H1 (cell line): ENCODE results near the gene MYO7B. TPM values are rescaled to one million over a fixed set of nuclear protein-coding genes. Genes with fewer than 3 reads are reported as not detected.

ENCODE experiments used
- CTCF ChIA-PET: fragments of 300-600 bp; sonication (Branson Sonifier 250); formaldehyde crosslinking; loops from one replicate; lab custom pipeline; 2021; ENCODE audit not compliant: partially characterized antibody; lab: Charles Lee
- POLR2A ChIA-PET: fragments of 300-600 bp; sonication (Branson Sonifier 250); formaldehyde crosslinking; loops from one replicate; lab custom pipeline; 2021; ENCODE audit warnings: inconsistent platforms; ENCODE audit not compliant: partially characterized antibody; lab: Charles Lee
- DNase-seq, 2 experiments: peaks; one replicate each; pipeline versions ENCODE4 v3.0.0 to v3.0.0-alpha.2; 2010 to 2022; ENCODE audit warnings: low spot score in 2 of 2, low read depth in 1 of 2, mixed read lengths in 1 of 2
- FAIRE-seq: peaks from 2 replicates; lab custom pipeline; 2011; peaks lifted over from hg19 to GRCh38; lab: Jason Lieb, UNC
- H2AFZ ChIP-seq: 2 replicates; pipeline ENCODE4 v1.8.1; 2012; ENCODE audit warnings: low read length, inconsistent platforms
- H2AK5ac ChIP-seq: 2 replicates; pipeline ENCODE4 v1.6.1; 2013; ENCODE audit warnings: low read depth, low read length
- H2BK120ac ChIP-seq: replicated peaks from 2 replicates; pipeline ENCODE3; 2013; ENCODE audit warnings: low read depth, low read length, inconsistent platforms
- H2BK12ac ChIP-seq: 2 replicates; pipeline ENCODE4 v1.6.1; 2013; ENCODE audit warnings: low read depth, low read length
- H2BK15ac ChIP-seq: 2 replicates; pipeline ENCODE4 v1.6.1; 2013; ENCODE audit warnings: low read length
- H2BK20ac ChIP-seq: 2 replicates; pipeline ENCODE4 v1.6.1; 2013; ENCODE audit warnings: low read length
- H2BK5ac ChIP-seq: 2 replicates; pipeline ENCODE4 v1.6.1; 2013; ENCODE audit warnings: low read depth, low read length
- H3K14ac ChIP-seq: 2 replicates; pipeline ENCODE4 v1.6.1; 2013; ENCODE audit warnings: inconsistent platforms; ENCODE audit not compliant: insufficient read length
- H3K18ac ChIP-seq: 2 replicates; pipeline ENCODE4 v1.6.1; 2013; ENCODE audit warnings: low read length; ENCODE audit errors: extremely low read depth
- H3K23ac ChIP-seq: 2 replicates; pipeline ENCODE4 v1.6.1; 2013; ENCODE audit warnings: inconsistent platforms; ENCODE audit not compliant: insufficient read length
- H3K23me2 ChIP-seq: 2 replicates; pipeline ENCODE4 v1.6.1; 2013; ENCODE audit warnings: low read depth, low read length
- H3K27ac ChIP-seq: 2 replicates; pipeline ENCODE4 v1.6.1; 2011; ENCODE audit warnings: low read depth, low read length, inconsistent platforms
- H3K27me3 ChIP-seq, 4 experiments: replicated peaks in 1 of 4; 1 replicate in 1 of 4; 2 replicates in 3 of 4; pipeline versions ENCODE4 v1.6.1 to v1.8.1; 2011 to 2013; ENCODE audit warnings: low read length in 3 of 4, mild to moderate bottlenecking in 3 of 4, inconsistent platforms in 2 of 4, mixed read lengths in 2 of 4, moderate library complexity in 1 of 4; ENCODE audit not compliant: control insufficient read depth in 3 of 4, insufficient read depth in 3 of 4; ENCODE audit errors: extremely low read depth in 1 of 4
- H3K36me3 ChIP-seq, 4 experiments: 2 replicates each; pipeline versions ENCODE4 v1.6.1 to v1.8.1; 2011 to 2013; ENCODE audit warnings: mild to moderate bottlenecking in 4 of 4, low read length in 3 of 4, moderate library complexity in 2 of 4, control low read depth in 1 of 4, inconsistent platforms in 1 of 4; ENCODE audit not compliant: insufficient read depth in 4 of 4, control insufficient read depth in 2 of 4
- H3K4ac ChIP-seq: replicated peaks from 2 replicates; pipeline ENCODE3; 2013; ENCODE audit warnings: low read length, low read depth, mixed read lengths, inconsistent platforms; ENCODE audit not compliant: insufficient read length
- H3K4me1 ChIP-seq, 4 experiments: replicated peaks in 1 of 4; 1 replicate in 1 of 4; 2 replicates in 3 of 4; pipeline versions ENCODE4 v1.6.1 to v1.8.1; 2011 to 2013; ENCODE audit warnings: low read length in 3 of 4, inconsistent platforms in 2 of 4, mixed read lengths in 1 of 4; ENCODE audit not compliant: insufficient read depth in 4 of 4, control insufficient read depth in 3 of 4
- H3K4me2 ChIP-seq, 2 experiments: 2 replicates each; pipeline versions ENCODE4 v1.6.1 to v1.8.1; 2011 to 2013; ENCODE audit warnings: low read depth in 2 of 2, low read length in 2 of 2, control low read depth in 1 of 2, inconsistent platforms in 1 of 2, mild to moderate bottlenecking in 1 of 2; ENCODE audit not compliant: insufficient read depth in 1 of 2
- H3K4me3 ChIP-seq, 4 experiments: fragments of 200-600, 300-600 bp in 1 of 4; sonication (generic), shearing (Covaris generic), sonication (Bioruptor Twin) in 1 of 4; 2 replicates each; pipeline versions ENCODE4 v1.5.1 to v1.8.1; 2011 to 2016; ENCODE audit warnings: low read length in 4 of 4, low read depth in 3 of 4, control low read depth in 2 of 4, inconsistent platforms in 2 of 4, mild to moderate bottlenecking in 2 of 4, mixed read lengths in 1 of 4, moderate library complexity in 1 of 4; ENCODE audit not compliant: insufficient read depth in 2 of 4; ENCODE audit errors: extremely low read depth in 1 of 4
- H3K56ac ChIP-seq: replicated peaks from 2 replicates; pipeline ENCODE3; 2013; ENCODE audit warnings: low read depth, mild to moderate bottlenecking, mixed read lengths, low read length, inconsistent platforms; ENCODE audit not compliant: insufficient read length
- H3K79me1 ChIP-seq: 2 replicates; pipeline ENCODE4 v1.6.1; 2013; ENCODE audit warnings: low read depth, low read length, control low read depth
- H3K79me2 ChIP-seq, 2 experiments: 2 replicates each; pipeline versions ENCODE4 v1.6.1 to v1.8.1; 2012 to 2013; ENCODE audit warnings: low read length in 2 of 2, mild to moderate bottlenecking in 2 of 2, inconsistent platforms in 1 of 2; ENCODE audit not compliant: insufficient read depth in 2 of 2, control insufficient read depth in 1 of 2
- H3K9ac ChIP-seq, 4 experiments: replicated peaks in 1 of 4; 1 replicate in 1 of 4; 2 replicates in 3 of 4; pipeline versions ENCODE4 v1.6.1 to v1.8.1; 2011 to 2013; ENCODE audit warnings: low read depth in 3 of 4, low read length in 3 of 4, control low read depth in 2 of 4, mild to moderate bottlenecking in 2 of 4, moderate library complexity in 2 of 4, inconsistent platforms in 1 of 4; ENCODE audit errors: extremely low read depth in 1 of 4
- H3K9me3 ChIP-seq, 2 experiments: 2 replicates each; pipeline versions ENCODE4 v1.6.1 to v1.8.1; 2012 to 2013; ENCODE audit warnings: mild to moderate bottlenecking in 2 of 2, moderate library complexity in 2 of 2, control low read depth in 1 of 2, inconsistent platforms in 1 of 2, low read depth in 1 of 2, low read length in 1 of 2, mixed read lengths in 1 of 2; ENCODE audit not compliant: insufficient read depth in 2 of 2
- H4K20me1 ChIP-seq, 2 experiments: replicated peaks in 1 of 2; 2 replicates each; pipeline versions ENCODE3 to v1.8.1; 2011 to 2013; ENCODE audit warnings: inconsistent platforms in 2 of 2, low read length in 2 of 2, mild to moderate bottlenecking in 1 of 2; ENCODE audit not compliant: insufficient read depth in 2 of 2, control insufficient read depth in 1 of 2
- H4K5ac ChIP-seq: 2 replicates; pipeline ENCODE4 v1.6.1; 2013; ENCODE audit warnings: low read length, low read depth, mixed read lengths, inconsistent platforms; ENCODE audit not compliant: insufficient read length
- H4K8ac ChIP-seq: 2 replicates; pipeline ENCODE4 v1.8.0; 2013; ENCODE audit warnings: mild to moderate bottlenecking, moderate library complexity, low read length, inconsistent platforms; ENCODE audit not compliant: insufficient read depth; ENCODE audit errors: extremely low read depth
- H4K91ac ChIP-seq: replicated peaks from 2 replicates; pipeline ENCODE3; 2013; ENCODE audit warnings: low read length, mixed read lengths, inconsistent platforms; ENCODE audit not compliant: insufficient read length
- GTF2F1 ChIP-seq: IDR thresholded peaks from 2 replicates; pipeline ENCODE4 v1.6.1; 2012; ENCODE audit warnings: low read depth, low read length, improper control_type of control experiment, borderline replicate concordance
- KDM4A ChIP-seq: IDR thresholded peaks from one replicate; pipeline ENCODE4 v1.7.1; 2012; ENCODE audit warnings: low read depth, mild to moderate bottlenecking, moderate library complexity, low read length, inconsistent platforms; ENCODE audit not compliant: severe bottlenecking
- MAFK ChIP-seq: IDR thresholded peaks from 2 replicates; pipeline ENCODE4 v1.6.1; 2012; ENCODE audit warnings: low read depth, mild to moderate bottlenecking, improper control_type of control experiment, low read length
- RAD21 ChIP-seq, 2 experiments: IDR thresholded peaks in 1 of 2; conservative IDR thresholded peaks in 1 of 2; 2 replicates each; pipeline ENCODE4 v1.6.1; 2011; ENCODE audit warnings: low read depth in 2 of 2, low read length in 2 of 2, improper control_type of control experiment in 1 of 2, inconsistent platforms in 1 of 2, mild to moderate bottlenecking in 1 of 2, moderate library complexity in 1 of 2
- SIRT6 ChIP-seq: IDR thresholded peaks from one replicate; pipeline ENCODE4 v1.7.1; 2012; ENCODE audit warnings: low read length, inconsistent platforms
- SRF ChIP-seq: IDR thresholded peaks from 2 replicates; pipeline ENCODE4 v1.6.1; 2011; ENCODE audit warnings: mild to moderate bottlenecking, low read depth, low read length, moderate library complexity
- TAF1 ChIP-seq: IDR thresholded peaks from 2 replicates; pipeline ENCODE4 v1.6.1; 2011; ENCODE audit warnings: mild to moderate bottlenecking, low read depth, low read length
- TCF12 ChIP-seq: IDR thresholded peaks from 2 replicates; pipeline ENCODE4 v1.6.1; 2011; ENCODE audit warnings: low read depth, mild to moderate bottlenecking, low read length
- TEAD4 ChIP-seq: IDR thresholded peaks from 2 replicates; pipeline ENCODE4 v1.6.1; 2012; ENCODE audit warnings: low read depth, low read length, inconsistent platforms, mixed read lengths
- ZNF274 ChIP-seq: IDR thresholded peaks from 2 replicates; pipeline ENCODE4 v1.7.0; 2012; ENCODE audit warnings: low read length, borderline replicate concordance; ENCODE audit errors: extremely low read depth
- WGBS, 2 experiments: shearing (Covaris generic) in 1 of 2; methylation state at CpG; one replicate each; pipeline versions ENCODE4 v1.1.6 to v1.1.7; 2013 to 2015; ENCODE audit warnings: low lambda C conversion rate in 2 of 2, mixed read lengths in 2 of 2, inconsistent platforms in 1 of 2, low coverage in 1 of 2, missing lambda C conversion rate in 1 of 2; ENCODE audit not compliant: insufficient replicate concordance in 2 of 2, insufficient coverage in 1 of 2, insufficient read length in 1 of 2; ENCODE audit errors: extremely low coverage in 1 of 2, missing lambda C conversion rate in 1 of 2; 5-methylcytosine and 5-hydroxymethylcytosine counted together
- polyA plus RNA-seq, 7 experiments: library from polyadenylated mRNA; depleted of rRNA in 3 of 7; stranded (reverse) in 5 of 7; unstranded in 2 of 7; fragments of >200 nt in 5 of 7; fragments of 200-250 nt in 2 of 7; gene quantifications; 1 replicate in 5 of 7; 2 replicates in 1 of 7; 4 replicates in 1 of 7; pipeline versions ENCODE4 v1.2.1 to v1.2.3, GENCODE V29; 2011 to 2013; ENCODE audit warnings: missing spikeins in 2 of 7, mixed read lengths in 2 of 7
- total RNA-seq: library from RNA; stranded (reverse); fragmentation: NEBNext Ultra II Directional; extraction: Animal tissue kit (Norgen Biotek cat#: 25700); gene quantifications from 2 replicates; pipeline ENCODE4 v1.2.1, GENCODE V29; 2021

Gene MYO7B
- total and polyA plus RNA-seq, 2 of the 8 experiments (the other 6 are each of a cell fraction or from before 2014, with no cell fraction given): not detected

- no peak overlapping the region for H2AFZ ChIP-seq
- no peaks in the 10 kb centered on the region for H3K79me2 ChIP-seq
- no peak overlapping the region for H3K56ac ChIP-seq
- ChIA-PET POLR2A (no interaction called here), CTCF (no interaction called here)
- H3K4me2 ChIP-seq: no peak overlapping the region
- no peak for FAIRE-seq
- H2BK12ac ChIP-seq: no peak overlapping the region
- no peak overlapping the region for H3K23ac ChIP-seq
- no peaks in the 10 kb centered on the region for H3K36me3 ChIP-seq
- TF ChIP-seq RAD21 (IDR thresholded peaks at IDR 0.05 in 1 of 2, conservative IDR thresholded peaks at IDR 0.05 in 1 of 2; ENCODE audit: low read depth in 2 of 2, low read length in 2 of 2) (no peak), TCF12 (no peak), KDM4A (no peak), SRF (no peak), TEAD4 (no peak), SIRT6 (no peak), MAFK (no peak), ZNF274 (no peak), GTF2F1 (no peak), TAF1 (no peak)
- no peak overlapping the region for H3K14ac ChIP-seq
- DNase-seq: no peak
- H2BK15ac ChIP-seq: no peak overlapping the region
- no peaks in the 10 kb centered on the region for H4K20me1 ChIP-seq
- H2BK20ac ChIP-seq: no peak overlapping the region
- H2BK120ac ChIP-seq: no peak overlapping the region
- H4K8ac ChIP-seq: no peak overlapping the region
- no peaks in the 10 kb centered on the region for H3K79me1 ChIP-seq
- H2AK5ac ChIP-seq: no peak overlapping the region
- no peak overlapping the region for H3K27ac ChIP-seq
- no peak overlapping the region for H3K4me3 ChIP-seq
- 100% methylated on average over 1 of the region's 6 CpGs; no CpG with 5 or more reads in 1 of the 2 experiments for WGBS, 2 experiments
- no peak overlapping the region for H3K9ac ChIP-seq
- no peak overlapping the region for H4K91ac ChIP-seq
- H3K4me1 ChIP-seq: no peaks in the 10 kb centered on the region
- no peak overlapping the region for H3K4ac ChIP-seq
- no peak overlapping the region for H2BK5ac ChIP-seq
- no peak overlapping the region for H4K5ac ChIP-seq
- no peaks in the 10 kb centered on the region for H3K23me2 ChIP-seq
- H3K18ac ChIP-seq: no peak overlapping the region
- no peaks in the 10 kb centered on the region for H3K27me3 ChIP-seq
- H3K9me3 ChIP-seq: no peaks in the 10 kb centered on the region
These were observed 83.7 kb downstream of the MYO7B start for GRCh38 chr2:127619203-127619590.
